OCI-LY1 (cell line): Measurements from ENCODE around the gene YIF1A.

Experiments
- H2AFZ ChIP-seq: fragments of 200-600 bp; sonication (generic), shearing (Covaris generic); 2 replicates; pipeline ENCODE4 v1.6.0; 2014; ENCODE audit warnings: antibody characterized with exemption, mild to moderate bottlenecking, low read length
- H3F3A ChIP-seq: fragments of 200-600 bp; sonication (generic), shearing (Covaris generic); 2 replicates; pipeline ENCODE4 v1.6.0; 2014; ENCODE audit warnings: mild to moderate bottlenecking, antibody characterized with exemption, low read length, moderate library complexity; ENCODE audit not compliant: insufficient read depth
- H3K27ac ChIP-seq: fragments of 200-600 bp; sonication (generic); 2 replicates; pipeline ENCODE4 v1.5.1; 2014; ENCODE audit warnings: low read length, mixed run types, mild to moderate bottlenecking, low read depth; ENCODE audit not compliant: poor library complexity, severe bottlenecking
- H3K27me3 ChIP-seq: fragments of 200-600 bp; sonication (generic); 2 replicates; pipeline ENCODE4 v1.6.0; 2014; ENCODE audit warnings: antibody characterized with exemption, mild to moderate bottlenecking, low read length, moderate library complexity; ENCODE audit not compliant: insufficient read depth
- H3K36me3 ChIP-seq: fragments of 200-600 bp; sonication (generic); 2 replicates; pipeline ENCODE4 v1.6.1; 2014; ENCODE audit warnings: mild to moderate bottlenecking, antibody characterized with exemption, low read length, moderate library complexity, mixed read lengths; ENCODE audit not compliant: insufficient read depth
- H3K4me1 ChIP-seq: fragments of 200-600 bp; sonication (generic); 2 replicates; pipeline ENCODE4 v1.5.1; 2014; ENCODE audit warnings: mild to moderate bottlenecking, low read length, moderate library complexity; ENCODE audit not compliant: insufficient read depth, severe bottlenecking
- H3K4me2 ChIP-seq: fragments of 200-600 bp; sonication (generic), shearing (Covaris generic); 2 replicates; pipeline ENCODE4 v1.6.1; 2014; ENCODE audit warnings: low read length
- H3K4me3 ChIP-seq: fragments of 200-600 bp; sonication (generic); 2 replicates; pipeline ENCODE4 v1.5.1; 2014; ENCODE audit warnings: low read length, low read depth, mild to moderate bottlenecking, mixed read lengths; ENCODE audit not compliant: poor library complexity, severe bottlenecking
- H3K79me2 ChIP-seq: fragments of 200-600 bp; shearing (Covaris generic); 2 replicates; pipeline ENCODE4 v1.6.1; 2016; ENCODE audit warnings: mixed run types, low read length, mixed read lengths; ENCODE audit not compliant: insufficient read depth
- H3K9ac ChIP-seq: fragments of 200-600 bp; sonication (generic), shearing (Covaris generic); 2 replicates; pipeline ENCODE4 v1.6.1; 2014; ENCODE audit warnings: mild to moderate bottlenecking, low read length, mixed read lengths
- H3K9me2 ChIP-seq: fragments of 200-600 bp; sonication (generic), shearing (Covaris generic); 2 replicates; pipeline ENCODE4 v1.6.1; 2014; ENCODE audit warnings: low read depth, mild to moderate bottlenecking, low read length, mixed read lengths
- H3K9me3 ChIP-seq: fragments of 200-600 bp; shearing (Covaris generic); 2 replicates; pipeline ENCODE4 v1.6.1; 2014; ENCODE audit warnings: low read length, mixed read lengths
- H4K20me1 ChIP-seq: fragments of 200-600 bp; sonication (generic), shearing (Covaris generic); 2 replicates; pipeline ENCODE4 v1.6.0; 2016; ENCODE audit warnings: mild to moderate bottlenecking, low read length; ENCODE audit not compliant: insufficient read depth
- EZH2 ChIP-seq: fragments of 200-600 bp; sonication (generic), shearing (Covaris generic); IDR thresholded peaks from 2 replicates; pipeline ENCODE4 v1.8.0; 2017; ENCODE audit warnings: borderline replicate concordance, mixed run types, mild to moderate bottlenecking, antibody characterized with exemption, low read length, moderate library complexity, mixed read lengths
- TF ChIP-seq, protein P1 (sequence below): fragments of 200-600 bp; sonication (generic), shearing (Covaris generic); IDR thresholded peaks from 2 replicates; pipeline ENCODE4 v1.5.1; 2017; ENCODE audit warnings: mild to moderate bottlenecking, antibody characterized with exemption, low read length, moderate library complexity, mixed read lengths

Gene YIF1A

DNA sequence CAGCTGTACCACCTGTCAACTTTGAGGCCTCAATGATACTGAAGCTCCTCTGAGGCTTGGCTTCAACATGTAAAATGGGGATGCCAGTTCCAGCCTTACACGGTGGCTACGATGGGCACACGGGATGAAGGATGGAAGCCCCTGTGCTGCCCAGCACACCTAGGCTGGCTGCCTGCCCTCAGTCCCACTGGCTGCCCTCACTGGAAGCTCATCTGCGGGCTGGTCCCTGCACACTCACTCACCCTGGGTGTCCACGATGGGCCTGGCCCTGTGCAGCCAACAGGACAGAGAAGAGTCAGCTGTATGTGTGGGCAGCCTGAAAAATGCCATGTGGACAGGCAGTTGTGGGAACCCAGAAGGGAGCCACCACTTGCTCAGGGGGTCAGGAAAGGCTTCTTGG lies 2.2 kb downstream of the YIF1A start:
- Histone ChIP-seq H3K9ac (no peak overlapping the region), H4K20me1 (no peaks in the 10 kb centered on the region)

DNA sequence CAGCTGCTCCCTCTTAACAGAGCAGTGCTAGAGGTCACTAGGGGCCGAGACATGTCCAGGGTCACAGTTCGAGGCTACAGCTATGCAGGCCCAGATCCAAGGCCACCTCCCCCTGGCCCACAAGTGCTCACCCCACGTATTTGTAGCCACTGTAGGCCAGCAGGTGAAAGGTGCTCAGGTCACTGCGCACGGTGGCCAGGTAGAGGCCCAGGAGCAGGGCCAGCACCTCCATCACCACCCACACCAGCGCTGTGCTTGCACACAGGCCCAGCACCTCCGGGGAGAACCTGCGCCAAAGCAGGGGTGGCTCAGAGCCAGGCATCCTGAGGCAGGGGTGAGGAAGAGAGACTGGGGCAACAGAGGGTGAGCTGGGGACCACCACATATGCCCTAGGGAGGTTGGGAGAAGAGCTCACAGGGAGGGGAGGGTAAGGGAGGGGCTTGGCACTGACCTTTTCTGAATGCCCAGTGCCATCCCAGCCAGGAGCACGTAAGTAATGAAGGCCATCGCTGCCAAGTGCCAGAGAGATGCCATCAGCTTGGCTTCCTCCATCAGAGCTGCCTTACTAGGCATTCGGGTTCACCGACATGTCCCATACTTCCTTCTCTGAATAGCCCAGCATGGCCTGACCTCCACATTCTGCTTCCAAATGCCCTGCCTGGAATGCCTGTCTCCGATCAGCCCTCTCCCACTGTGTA lies 3.5 kb downstream of the YIF1A start:
- Histone ChIP-seq H4K20me1 (no peaks in the 10 kb centered on the region), H3K27ac (no peak overlapping the region), H3K9me3 (no peaks in the 10 kb centered on the region), H3K4me3 (no peak overlapping the region), H2AFZ (no peak overlapping the region), H3K4me1 (peaks cover 34% of the 10 kb centered on the region), H3K79me2 (no peaks in the 10 kb centered on the region), H3K9me2 (no peaks in the 10 kb centered on the region), H3K4me2 (no peak overlapping the region), H3K36me3 (no peaks in the 10 kb centered on the region), H3F3A (0 out of 2 replicates have a peak, but pooled peaks cover 5% of the 10 kb centered on the region), H3K27me3 (no peaks in the 10 kb centered on the region), H3K9ac (no peak overlapping the region)
- TF ChIP-seq, protein P1, sequence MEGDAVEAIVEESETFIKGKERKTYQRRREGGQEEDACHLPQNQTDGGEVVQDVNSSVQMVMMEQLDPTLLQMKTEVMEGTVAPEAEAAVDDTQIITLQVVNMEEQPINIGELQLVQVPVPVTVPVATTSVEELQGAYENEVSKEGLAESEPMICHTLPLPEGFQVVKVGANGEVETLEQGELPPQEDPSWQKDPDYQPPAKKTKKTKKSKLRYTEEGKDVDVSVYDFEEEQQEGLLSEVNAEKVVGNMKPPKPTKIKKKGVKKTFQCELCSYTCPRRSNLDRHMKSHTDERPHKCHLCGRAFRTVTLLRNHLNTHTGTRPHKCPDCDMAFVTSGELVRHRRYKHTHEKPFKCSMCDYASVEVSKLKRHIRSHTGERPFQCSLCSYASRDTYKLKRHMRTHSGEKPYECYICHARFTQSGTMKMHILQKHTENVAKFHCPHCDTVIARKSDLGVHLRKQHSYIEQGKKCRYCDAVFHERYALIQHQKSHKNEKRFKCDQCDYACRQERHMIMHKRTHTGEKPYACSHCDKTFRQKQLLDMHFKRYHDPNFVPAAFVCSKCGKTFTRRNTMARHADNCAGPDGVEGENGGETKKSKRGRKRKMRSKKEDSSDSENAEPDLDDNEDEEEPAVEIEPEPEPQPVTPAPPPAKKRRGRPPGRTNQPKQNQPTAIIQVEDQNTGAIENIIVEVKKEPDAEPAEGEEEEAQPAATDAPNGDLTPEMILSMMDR, result no peak
- TF ChIP-seq EZH2, result no peak

More for the DNA sequence above, 2.2 kb downstream of the YIF1A start:
- Histone ChIP-seq H3K27ac (no peak overlapping the region), H3F3A (no peaks in the 10 kb centered on the region), H3K9me2 (no peaks in the 10 kb centered on the region), H3K4me2 (no peak overlapping the region), H3K4me3 (no peak overlapping the region), H3K36me3 (no peaks in the 10 kb centered on the region), H2AFZ (no peak overlapping the region), H3K27me3 (no peaks in the 10 kb centered on the region), H3K9me3 (no peaks in the 10 kb centered on the region), H3K79me2 (no peaks in the 10 kb centered on the region), H3K4me1 (peaks cover 34% of the 10 kb centered on the region)
- no peak for TF ChIP-seq EZH2
- TF ChIP-seq, protein P1, result no peak

DNA sequence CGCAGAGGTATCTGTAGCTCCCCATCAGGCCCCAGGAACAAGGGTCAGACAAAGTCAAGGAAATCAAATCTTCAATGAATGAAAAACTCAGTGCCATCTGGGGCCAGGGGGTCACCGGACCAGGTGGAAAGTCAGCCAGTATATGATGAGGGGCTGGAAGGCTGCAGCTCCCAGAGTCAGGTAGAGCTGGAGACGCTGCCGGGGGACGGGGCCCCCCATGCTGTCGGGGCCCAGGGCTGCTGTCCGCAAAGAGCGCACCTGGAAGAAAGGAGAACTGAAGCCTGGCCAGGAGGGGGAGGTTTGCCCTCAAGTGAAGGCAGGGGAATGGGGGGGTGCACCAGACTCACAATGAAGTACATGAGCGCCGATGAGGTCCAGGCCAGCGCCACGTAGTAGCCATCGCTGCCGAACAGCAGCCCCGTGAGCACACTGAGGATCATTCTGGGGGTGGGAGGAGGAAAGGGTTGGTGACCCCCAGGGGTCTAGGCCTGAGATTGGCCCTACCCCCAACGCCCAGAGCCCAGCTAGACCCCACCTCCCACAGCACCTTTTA lies 4.3 kb downstream of the YIF1A start:
- no peak overlapping the region for H3K9ac ChIP-seq
- TF ChIP-seq, protein P1, result no peak
- TF ChIP-seq EZH2, result no peak
- no peak overlapping the region for H3K27ac ChIP-seq
- H3K9me2 ChIP-seq, result no peaks in the 10 kb centered on the region
- no peak overlapping the region for H3K4me2 ChIP-seq
- H3K36me3 ChIP-seq, result no peaks in the 10 kb centered on the region
- H2AFZ ChIP-seq, result no peak overlapping the region
- peaks cover 27% of the 10 kb centered on the region for H3K4me1 ChIP-seq
- H3K27me3 ChIP-seq, result no peaks in the 10 kb centered on the region
- no peaks in the 10 kb centered on the region for H3K79me2 ChIP-seq
- H3K4me3 ChIP-seq, result no peak overlapping the region
- H3K9me3 ChIP-seq, result no peaks in the 10 kb centered on the region
- H4K20me1 ChIP-seq, result no peaks in the 10 kb centered on the region
- H3F3A ChIP-seq, result 0 out of 2 replicates have a peak, but pooled peaks cover 5% of the 10 kb centered on the region
